Right forelimb (tissue), 1 donor: ENCODE data around the gene NTMT1.
A peak's percentile ranks its signal among the peaks of the same experiment; 100 is the strongest.
"Not testable (repeated sequence)": the region's sequence is repeated elsewhere in the genome, so short reads cannot be mapped to it uniquely, and the experiment has no call there.

Source experiments
- DNase-seq: peaks from one replicate; pipeline ENCODE4 v3.0.0-alpha.2; 2018

NTMT1 gene

GRCh38 chr9:129626079-129626624, at the start of gene NTMT1:
Gene NTMT1, plus strand, starts transcription at chr9:129626163. Its CDS starts 6,541 bp downstream, at chr9:129632704.
- peak; percentile 94 for DNase-seq

GRCh38 chr9:129576546-129577543, 49.1 kb upstream of the NTMT1 start:
- no peak for DNase-seq

DNA sequence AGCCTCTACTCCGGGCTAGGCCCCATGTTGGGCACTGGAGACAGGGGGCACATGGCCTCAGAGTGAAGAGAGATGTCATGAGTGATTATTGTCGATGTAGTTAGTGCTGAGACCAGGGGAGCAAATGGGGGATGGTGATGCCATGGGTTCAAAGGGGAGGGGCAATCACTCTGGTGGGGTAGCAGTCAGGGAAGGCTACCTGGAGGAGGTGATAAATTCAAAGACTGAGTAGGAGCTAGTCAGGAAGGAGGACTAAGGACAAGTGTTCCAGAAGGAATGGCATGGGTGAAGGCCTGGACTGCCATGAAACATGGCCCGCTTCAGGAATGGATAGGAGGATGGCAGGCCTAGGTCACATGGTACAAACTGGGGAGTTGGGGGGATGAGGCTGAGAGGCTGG, 46.7 kb upstream of the NTMT1 start:
- DNase-seq = no peak

DNA sequence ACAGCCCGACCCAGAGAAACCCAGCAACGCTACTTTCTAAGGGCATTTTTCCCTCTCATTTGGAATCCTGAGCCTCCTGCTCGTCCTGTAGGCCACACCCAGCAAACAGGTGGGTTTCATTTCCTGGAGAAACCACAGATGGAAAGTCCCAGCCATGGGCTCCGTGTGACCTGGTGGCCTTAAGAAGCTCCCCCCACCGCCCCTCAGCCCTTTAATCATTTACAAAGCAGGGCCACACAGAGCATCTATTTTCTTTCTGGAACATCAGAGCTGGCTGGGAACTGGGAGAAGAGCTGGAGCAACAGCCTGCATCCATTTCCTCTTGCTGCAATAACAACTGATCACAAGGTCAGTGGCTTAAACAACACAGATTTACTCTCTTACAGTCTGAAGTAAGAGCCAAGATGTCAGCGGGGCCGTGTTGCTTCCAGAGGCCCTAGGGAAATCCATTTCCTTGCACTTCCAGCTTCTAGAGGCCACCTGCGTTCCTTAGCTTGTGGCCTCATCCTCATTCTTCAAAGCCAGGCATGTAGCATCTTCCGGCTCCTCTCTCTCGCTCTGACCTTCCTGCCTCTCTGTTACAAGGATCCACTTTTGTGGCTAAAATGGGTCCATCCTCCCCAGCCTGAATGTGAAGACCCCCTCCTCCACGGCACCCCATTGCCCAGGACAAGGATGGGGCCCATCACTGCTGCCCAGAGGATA, 45.6 kb upstream of the NTMT1 start:
- no peak for DNase-seq

GRCh38 chr9:129581505-129582189, 44.3 kb upstream of the NTMT1 start:
- DNase-seq = no peak

GRCh38 chr9:129582855-129583254, 43.1 kb upstream of the NTMT1 start:
- DNase-seq = no peak

- no peak for DNase-seq
These were observed 42.5 kb upstream of the NTMT1 start for GRCh38 chr9:129583308-129584038.

DNA sequence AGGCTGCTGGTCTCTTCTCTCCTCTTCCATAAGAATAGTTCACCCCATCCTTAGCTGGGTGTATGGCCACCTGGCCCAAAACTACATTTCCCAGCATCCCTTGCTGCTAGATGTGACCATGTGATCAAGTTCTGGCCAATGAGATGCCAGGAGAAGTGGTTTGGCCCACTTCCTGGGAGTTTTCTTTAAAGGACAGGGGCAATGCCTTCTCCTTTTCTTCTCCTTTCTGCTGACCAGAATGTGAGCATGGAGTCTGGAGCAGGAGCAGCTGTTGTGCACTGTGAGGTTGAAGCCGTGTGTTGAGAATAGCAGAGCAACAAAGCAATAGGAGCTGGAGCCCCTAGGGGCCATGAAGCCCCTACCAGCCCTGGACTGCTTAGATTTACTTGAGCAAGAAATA, 41.8 kb upstream of the NTMT1 start:
- DNase-seq = peak; percentile 71

DNA sequence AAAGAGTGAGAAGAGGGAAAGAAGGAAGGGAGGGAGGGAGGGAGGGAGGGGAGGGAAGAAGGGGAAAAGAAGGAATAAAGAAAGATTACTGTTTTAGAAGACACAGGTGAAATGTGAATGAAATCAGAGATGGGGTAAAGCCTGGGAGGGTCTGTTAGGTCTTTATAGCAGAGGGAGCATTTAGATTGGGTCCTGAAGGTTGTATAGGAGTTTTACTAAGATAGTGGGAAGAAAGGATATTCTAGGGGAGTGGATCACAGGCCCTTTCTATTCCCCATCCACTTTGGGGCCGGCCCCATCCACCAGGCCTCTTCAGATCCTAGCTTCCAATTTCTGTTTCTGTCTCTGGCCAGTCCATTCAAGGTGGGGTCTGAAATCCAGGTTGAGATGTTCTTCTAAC, 40.6 kb upstream of the NTMT1 start:
- DNase-seq = no peak

DNA sequence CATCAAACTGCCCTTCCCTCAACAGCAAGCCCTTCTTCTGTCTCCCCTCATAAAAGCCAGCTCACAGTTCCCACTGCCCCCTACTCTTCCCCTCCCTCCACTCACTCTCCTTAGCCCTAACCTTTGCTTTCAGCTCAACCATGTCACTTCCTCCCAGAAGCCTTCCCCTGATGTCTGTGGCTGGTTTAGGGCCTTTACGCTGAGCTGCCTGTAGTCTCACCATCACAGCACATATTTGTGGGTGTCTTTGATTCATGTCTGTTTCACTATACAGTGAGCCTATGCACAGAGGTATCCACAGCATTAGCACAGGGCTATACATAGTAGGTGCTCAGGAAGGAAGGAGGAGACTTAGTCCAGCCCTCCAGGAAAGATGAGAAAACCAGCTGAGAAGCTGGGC, 39.7 kb upstream of the NTMT1 start:
- DNase-seq = no peak

- DNase-seq = no peak
These were observed 39.3 kb upstream of the NTMT1 start for GRCh38 chr9:129586685-129587084.

GRCh38 chr9:129587487-129588262, 38.3 kb upstream of the NTMT1 start:
- no peak for DNase-seq

GRCh38 chr9:129590466-129590865, 35.5 kb upstream of the NTMT1 start:
- DNase-seq = no peak

- DNase-seq = no peak
These were observed 34.0 kb upstream of the NTMT1 start for GRCh38 chr9:129591916-129592315.

- not testable (repeated sequence) for DNase-seq
These were observed 33.2 kb upstream of the NTMT1 start for GRCh38 chr9:129592790-129593189.

- no peak for DNase-seq
These were observed 31.3 kb upstream of the NTMT1 start for GRCh38 chr9:129594632-129595031.

DNA sequence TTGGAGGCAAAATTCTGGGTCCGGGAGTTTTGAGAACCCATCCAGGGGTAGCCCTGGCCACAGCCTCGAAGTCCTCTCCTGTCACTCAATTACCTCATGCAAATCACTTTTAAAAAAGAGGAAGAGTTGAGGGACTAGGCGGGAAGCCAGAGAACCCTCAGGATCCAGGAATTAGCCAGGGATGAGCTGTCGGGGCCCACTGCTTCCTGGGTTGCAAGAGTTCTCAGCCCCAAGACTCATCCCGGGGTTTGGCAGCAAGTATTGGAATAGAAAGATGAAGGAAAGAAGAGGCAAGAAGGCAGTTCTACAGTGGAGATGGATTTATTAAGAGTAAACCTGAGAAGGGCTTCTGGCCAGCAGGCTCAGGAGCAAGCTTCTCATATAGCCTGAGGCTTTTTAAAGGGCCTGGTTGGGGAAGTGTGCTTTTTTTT, 30.6 kb upstream of the NTMT1 start:
- no peak for DNase-seq

DNA sequence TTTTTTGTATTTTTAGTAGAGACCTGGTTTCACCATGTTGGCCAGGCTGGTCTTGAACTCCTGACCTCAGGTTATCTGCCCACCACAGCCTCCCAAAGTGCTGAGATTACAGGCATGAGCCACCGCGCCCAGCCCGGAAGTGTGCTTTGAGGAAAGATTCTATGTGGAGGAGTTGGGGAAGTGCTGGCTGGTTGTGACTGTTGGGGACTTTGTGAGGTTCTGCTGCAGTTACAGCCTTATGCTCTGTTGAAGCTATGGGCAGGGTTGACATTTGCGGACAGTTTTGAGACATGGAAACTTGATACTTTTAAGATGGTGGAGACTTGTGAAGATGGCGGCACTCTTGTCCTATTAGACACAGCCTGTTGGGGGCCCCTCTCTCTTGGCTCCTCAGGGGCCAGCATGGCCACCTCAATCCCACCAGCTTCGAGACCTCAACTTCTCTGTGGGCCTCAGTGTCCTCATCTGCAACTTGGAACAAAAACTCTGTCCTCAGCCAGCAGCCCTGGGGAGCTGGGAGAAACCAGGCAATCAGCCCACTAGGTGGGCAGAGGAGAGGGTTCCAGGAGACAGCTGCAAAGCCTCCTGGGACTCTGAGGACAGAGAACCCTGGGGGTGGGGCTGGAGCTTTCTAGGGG, 29.9 kb upstream of the NTMT1 start:
- DNase-seq = no peak

DNA sequence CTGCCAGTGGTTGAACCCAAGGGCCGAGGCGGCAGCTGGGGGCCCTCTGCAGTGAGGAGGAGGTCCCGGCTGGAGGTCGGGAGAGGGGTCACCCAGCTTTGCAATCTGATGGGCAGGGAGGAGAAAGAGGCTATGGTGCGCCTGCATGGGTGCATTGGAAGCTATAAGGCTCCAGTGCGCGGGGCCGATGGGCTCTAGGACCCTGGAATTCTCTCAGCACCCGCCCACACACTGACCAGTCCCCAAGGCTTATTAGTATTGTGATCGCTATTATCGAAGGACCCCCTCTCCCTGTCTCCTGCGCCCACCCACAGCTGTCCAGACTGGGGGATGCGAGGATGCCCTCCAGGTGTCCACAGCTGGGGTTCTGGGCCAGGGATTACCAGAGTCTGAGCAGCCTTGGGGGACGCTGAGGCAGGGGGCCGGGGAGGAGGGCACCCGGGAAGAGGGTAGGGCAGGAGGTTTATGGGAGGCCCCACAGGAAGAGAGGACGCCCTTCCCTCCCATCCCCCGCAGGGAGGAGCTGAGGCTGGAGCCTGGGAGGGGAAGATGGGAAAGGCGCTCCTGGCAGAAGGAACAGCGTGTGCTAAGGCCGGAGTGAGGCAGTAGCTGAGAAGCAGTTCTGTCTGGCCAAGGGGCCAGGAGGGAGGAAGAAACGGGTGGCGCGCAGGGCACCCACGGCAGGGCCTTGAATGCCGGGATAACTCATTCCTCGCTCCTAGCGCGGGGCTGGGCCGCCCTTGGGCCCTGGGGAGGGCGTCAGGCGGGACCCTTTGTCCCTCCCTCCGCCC, 29.2 kb upstream of the NTMT1 start:
- DNase-seq = no peak
